Hypothalamus (tissue), 51 donors: ENCODE results near the gene MTMR4.
"Not testable (repeated sequence)": the region's sequence is repeated elsewhere in the genome, so short reads cannot be mapped to it uniquely, and the experiment has no call there.

ENCODE experiments used
- DNase-seq, 51 donors: peaks; one replicate each; lab custom pipeline; 2025; lab: John Stamatoyannopoulos, UW

The MTMR4 gene

DNA sequence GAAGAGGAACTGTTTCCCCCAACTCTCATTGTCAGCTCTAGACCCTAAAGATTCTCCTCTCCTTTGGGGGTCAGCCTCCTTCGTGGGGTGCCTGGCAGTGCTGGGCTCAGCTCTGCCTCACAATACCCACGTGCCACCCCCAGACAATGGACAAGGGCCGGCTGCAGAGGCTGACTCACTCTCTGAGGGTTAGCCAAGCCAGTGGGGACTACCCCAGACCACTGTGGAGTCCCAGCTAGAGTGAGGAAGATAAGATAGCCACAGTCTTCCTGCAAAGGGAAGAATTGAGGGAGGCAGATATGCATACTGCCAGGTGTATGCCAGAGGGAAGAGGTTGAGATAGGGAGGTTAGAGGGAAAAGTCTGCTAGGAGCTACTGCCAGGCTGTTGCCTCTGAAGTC, 13.5 kb upstream of the MTMR4 start:
- DNase-seq = peak in 46 of 51 donors; percentile 11 to 92 (median 75)

DNA sequence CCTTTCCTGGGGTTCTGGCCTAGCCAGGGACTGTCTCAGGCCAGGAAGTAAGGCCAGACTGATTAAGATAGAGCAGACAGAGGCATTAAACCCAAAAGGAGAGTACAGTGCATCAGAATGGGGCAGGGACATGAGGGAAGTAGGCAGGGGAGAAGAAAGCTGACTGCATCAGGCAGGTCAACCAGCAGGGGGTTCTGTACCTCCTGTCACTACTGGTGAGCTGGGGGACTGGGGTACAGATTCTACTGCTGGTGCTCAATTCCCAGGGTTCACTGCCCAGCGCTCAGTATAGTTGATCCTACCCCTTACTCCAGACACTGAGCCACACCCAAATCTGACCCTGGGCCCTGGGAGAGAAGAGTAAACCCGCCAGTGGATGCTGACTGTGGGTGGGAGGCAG, 12.9 kb upstream of the MTMR4 start:
- peak in 7 of 51 donors; percentile 17 to 76 (median 44) for DNase-seq

DNA sequence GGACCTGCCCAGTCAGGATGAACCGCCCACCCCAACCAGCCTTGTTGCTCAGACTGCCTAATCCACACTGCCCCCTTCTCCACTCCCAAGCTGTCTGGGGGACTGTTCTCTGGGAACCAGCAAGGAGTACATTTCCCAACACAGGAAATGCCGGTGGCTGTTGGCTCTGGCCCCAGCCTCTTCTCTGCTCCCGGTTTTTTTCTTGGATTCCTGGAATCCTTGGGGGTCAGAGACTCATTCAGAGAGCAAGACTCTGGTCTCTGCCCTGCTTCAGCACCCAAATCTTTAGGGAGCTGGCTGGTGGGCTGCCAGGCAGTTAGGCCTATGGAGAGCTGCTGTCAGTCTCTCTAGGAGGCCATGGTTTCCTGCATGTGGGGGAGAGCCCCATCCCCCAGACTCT, 10.8 kb upstream of the MTMR4 start:
- no peak for DNase-seq

DNA sequence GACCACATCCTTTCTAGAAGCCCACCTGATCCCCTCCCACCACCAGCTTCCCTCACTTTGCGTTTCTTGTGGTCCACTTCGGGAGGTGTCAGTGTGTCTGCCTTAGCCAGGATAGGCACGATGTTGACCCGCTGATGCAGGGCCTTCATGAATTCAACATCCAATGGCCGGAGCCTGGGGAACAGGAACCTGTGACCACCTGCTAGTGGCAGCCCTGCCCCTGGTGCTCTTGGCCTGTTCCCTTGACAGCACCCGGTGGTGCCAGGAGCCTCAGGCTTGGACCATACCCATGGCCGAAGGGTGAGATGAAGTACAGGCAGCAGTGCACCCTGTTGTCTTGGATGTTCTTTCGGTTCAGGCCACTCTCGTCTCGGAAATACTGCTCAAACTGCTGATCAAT, 7.2 kb upstream of the MTMR4 start:
- no peak for DNase-seq

DNA sequence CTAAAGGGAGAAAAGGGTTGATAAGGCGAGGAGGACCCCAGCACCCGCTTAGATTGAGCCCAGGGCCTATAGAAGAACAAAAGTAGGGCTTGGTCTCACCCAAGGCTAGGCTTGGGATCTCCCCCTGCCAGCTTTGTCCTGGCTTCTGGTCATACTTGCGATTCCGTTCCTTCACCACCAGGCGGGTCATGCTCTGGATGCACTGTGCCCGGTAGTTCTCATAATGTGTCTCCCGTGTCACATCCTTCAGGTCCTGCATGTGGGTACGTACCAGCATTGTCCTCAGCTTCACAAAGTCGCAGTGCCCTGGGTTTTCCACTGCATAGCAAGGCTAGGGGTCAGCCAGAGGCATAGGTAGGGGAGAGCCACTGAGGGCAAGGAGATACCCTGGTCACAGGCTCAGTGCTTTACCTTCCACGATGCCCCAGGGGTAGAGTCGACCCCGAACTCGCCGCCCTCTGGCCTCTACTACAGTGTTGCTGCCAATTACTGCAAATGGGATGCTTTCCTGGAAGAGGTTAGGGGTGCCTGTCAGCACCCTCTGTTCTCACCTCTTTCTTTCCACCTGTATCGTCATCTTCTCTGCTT, 6.5 kb upstream of the MTMR4 start:
- peak in 6 of 51 donors; percentile 19 to 36 (median 28) for DNase-seq

DNA sequence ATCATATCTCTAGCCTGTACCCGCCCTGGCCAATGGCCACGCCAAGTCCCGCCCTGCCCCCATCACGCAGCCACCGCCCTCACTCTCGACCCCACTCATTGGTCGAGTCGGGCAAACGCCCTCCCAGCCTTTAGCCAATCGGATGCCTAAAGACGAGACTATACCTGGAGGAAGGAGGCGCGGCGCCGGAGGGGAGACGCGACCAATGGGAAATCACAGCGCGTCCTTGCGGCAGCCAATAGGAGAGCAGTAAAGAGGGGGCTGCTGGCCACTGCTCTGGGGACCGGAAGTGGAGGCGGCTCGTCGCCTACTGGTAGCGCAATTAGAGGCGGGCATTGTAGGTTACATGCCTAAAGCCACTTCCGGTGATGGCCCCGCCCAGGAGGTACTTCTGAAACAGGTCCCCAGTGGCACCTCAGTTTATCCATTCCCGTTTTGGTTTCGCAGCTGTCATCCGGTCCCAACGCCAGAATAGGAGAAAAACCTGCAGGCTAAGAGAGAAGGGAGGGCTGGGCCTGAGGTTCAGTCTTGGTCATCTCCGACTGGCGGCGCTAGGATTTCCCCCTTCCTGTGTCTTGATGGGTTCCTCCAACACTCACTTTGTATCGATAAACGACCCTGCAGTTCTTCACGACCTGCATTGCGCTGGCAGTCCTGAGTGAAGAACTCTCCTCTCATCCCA, 3.6 kb upstream of the MTMR4 start:
- peak; percentile 94 to 100 (median 99) for DNase-seq

DNA sequence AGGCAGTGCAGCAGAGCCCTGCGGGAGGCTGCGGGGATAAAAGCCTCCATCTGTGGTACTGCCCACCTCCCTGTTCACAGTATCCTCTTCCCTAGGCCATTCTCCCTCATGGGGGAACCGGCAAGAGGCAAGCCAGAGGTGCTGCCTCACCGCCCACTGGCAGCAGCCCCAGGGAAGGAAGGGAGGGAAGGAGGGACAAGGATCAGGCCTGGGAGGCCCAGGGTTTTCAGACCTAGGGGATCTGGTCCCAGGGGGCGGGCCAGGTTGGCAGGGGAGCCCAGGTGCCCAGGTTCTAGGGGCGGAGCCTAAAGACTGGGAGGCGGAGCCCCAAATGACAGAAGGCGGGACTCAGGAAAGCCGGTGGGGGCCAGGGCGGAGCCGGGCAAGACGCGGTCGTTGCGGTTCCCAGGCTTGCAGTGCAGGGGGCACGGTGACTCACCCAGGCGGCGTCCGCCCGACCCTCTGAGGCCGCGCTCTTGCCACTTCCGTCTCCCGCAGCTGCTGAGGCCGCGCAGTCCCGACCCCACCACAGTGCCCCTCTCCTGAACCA, 3.0 kb upstream of the MTMR4 start:
- peak in 1 of 51 donors; percentile 63 for DNase-seq

DNA sequence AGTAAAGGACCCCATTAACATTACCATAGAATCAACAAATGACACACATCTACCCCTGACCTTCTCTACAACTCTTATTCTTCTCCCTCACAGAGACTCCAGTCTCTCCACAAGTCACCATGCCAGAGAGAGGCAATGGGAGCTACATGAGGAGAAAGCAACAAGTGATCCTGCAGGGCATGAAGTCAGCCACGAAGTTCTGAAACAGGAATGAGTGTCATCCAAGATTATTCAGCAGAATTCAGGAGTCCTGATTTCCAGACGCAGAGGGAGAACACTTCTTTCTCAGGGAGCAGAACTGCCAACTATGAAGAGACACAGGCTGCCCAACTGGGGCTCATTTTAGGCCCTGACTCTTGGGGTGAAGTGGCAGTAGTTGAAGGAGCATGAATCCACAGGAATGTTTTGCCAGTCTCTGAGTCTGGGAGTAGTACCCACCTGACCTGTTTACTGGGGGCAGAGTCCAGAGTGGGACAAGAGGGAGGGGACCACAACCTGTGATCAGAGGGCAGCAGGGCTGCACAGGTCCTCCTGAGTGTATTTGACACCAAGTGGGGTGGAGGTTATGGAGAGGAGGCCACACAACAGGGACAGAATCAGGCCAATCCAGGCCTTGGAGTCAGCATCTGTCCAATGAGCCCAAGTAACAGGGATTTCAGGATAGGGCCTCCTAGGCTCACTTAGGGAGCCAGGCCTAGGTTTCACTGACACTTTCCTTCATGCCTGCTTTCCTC, 2.4 kb upstream of the MTMR4 start:
- DNase-seq = no peak

DNA sequence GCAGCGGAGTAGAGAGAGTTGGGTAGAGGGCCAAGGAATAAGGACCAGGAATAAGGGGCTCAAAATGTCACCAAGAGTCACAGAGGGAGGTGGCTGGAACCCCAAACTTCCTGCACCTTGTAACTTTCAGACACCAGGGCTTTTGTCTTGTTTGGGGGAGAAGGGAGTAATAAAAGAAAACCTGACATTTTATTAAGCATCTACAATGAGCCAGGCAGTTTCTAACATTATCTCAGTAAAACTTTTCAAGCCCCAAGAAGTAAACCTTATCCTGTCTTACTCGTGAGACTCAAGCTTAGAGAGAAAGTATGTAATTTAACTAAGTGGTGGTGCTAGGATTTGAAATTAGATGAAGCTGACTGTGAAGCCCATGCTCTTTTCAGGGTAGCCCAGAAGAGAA, 848 bp upstream of the MTMR4 start:
- no peak for DNase-seq

DNA sequence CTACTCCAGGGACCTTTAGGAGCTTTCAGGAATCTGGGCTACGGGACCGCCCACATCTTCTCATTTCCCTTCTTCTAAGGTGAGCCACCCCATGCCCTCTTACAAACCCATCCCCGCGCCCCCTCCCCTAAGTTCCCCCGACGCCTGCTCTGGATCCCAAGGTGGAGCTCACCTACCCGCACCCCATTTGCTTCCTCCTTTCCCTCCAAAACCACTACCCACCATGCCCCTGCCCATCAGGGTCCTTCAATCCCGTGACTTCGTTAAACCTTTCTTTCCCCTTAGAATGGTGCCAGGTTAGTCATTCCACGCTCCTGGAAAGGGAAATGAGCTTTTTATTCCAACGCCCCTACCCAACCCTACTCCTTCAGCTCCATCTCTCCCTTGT, 326 bp upstream of the MTMR4 start:
- no peak for DNase-seq

DNA sequence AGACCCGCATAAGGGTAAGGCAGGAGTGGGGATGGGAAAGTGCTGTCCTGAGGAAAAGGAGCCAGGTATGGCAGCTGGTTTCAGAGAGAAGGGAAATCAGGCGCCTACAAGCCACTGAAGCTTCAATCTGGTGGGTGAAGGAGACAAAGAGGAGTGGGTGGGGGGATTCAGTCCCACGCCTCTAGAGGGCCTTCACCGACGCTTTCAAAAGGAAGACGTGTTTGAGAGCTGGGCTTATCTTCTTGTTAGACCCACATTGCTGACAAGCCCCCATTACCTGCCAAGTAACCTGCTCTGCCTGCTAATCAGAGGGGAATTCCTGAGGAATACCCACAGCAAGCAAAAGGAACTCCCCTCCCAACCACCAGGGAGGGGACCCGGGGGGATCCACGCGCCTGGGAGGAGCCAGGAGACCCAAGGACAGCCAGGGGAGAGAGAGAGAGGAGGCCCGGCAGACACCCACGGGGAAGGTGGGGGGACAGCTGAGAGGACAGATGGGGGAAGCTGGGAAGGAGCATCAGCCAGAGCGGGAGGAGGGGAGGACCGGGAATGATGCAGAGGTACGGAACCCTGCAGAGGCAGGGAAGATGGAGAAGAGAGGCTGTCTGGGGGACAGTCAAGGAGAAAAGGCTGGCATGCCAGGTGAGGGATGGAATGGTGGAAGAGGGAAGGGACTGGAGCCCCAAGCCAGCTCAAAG, 1.0 kb downstream of the MTMR4 start:
- DNase-seq = peak in 1 of 51 donors; percentile 71

DNA sequence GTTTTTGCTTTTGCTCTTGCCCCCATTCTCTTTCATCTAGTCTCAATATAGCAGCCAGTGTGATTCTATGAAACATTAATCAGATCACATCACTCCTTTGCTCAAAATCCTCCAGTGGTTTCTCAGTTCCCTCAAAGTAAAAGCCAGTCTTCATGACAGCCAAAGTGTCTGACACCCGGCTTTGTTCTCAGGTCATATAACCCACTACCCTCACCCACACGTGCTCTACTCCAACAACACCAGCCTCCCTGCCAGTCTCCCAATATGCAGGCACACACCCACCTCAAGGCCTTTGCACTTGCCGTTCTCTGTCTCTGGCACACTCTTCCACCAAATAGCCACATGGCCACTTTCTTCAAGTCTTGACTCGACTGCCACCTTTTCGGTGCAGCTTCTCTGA, 4.4 kb downstream of the MTMR4 start:
- DNase-seq = no peak

DNA sequence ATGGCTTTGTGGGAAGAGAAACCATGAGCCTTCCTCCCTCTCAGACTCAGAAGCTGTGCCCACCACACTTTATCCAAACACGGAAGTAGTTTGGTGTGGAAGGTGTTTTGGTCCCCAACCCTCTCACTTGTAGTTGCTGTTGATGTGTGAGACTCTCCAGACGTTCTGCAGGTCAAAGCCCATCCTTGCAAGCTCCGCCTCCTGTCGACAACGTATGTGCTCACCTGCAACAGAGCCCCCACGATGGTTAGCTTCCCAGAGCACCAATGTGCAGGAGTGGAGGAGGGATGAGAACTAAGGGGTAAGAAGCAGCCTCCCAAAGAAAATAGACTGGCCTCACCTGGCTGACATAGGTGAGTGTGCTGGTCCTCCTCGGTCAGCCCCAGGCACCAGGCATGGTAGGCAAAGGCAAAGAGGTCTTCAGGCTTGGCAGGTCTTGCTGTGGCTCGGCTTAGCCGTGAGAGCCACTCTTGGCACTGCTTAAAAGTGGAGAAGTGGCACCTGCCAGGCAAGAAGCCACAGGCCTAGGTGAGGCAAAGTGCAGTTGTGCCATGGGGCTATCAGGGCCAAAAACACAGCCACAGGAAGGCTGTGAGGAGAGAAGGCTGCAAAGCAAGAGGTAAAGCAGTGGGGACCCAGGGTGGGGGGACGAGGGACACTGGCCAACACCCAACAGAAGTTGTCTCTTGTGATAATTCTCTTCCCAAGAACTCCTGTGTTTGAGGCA, 5.9 kb downstream of the MTMR4 start:
- no peak for DNase-seq

DNA sequence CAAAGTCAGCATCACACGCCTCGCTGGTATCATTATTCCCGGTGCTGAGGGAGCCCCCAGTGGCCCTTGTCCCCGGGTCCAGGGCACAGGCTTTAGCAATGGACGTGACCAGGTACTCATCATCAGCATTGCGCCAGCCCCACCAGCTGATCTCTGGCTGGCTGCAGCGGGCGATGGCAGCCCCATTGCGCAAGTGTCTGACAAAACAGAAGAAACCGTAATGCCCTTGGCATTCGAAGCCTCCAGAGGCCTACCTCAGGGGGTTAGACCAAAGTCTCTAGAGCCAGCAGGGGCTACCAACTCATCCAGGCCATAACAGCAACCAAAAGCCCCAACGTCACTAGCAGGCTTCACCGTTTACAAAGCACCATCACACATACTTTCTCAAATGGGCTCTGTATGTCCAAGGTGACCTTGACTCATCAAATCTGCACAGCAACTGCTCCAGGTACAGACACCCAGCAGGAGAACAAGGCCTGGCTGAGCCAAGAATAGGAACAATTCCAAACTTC, 7.3 kb downstream of the MTMR4 start:
- DNase-seq = no peak

DNA sequence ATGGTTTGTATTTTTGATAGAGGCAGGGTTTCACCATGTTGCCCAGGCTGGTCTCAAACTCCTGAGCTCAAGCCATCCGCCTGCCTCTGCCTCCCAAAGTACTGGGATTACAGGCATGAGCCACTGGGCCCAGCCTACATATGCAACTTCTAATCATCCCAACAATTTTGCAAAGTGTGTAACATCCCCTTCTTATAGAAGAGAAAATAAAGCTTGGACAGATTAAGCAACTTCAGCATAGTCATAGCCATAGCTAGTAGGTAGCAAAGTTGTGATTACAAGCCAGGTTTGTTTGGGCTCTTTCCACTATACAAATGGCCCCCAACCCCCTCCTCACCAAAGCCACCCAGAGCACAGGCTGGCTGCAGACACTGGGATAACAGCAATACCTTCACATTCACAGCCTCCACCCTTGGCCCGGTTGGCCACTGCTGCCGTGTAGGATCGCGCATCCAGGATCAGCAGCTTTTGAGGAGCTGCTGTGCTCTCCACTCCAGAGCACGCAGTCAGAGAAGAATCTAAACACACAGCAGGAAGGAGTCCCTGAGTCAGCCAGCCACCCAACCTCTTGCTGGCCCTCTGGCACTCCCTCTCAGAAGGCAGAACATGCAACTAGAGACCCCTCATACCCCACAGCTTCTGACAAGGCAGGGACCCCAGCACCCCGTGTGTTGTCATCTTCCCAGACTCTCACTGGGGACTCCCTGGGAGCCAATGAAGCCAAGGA, 7.9 kb downstream of the MTMR4 start:
- DNase-seq = no peak

DNA sequence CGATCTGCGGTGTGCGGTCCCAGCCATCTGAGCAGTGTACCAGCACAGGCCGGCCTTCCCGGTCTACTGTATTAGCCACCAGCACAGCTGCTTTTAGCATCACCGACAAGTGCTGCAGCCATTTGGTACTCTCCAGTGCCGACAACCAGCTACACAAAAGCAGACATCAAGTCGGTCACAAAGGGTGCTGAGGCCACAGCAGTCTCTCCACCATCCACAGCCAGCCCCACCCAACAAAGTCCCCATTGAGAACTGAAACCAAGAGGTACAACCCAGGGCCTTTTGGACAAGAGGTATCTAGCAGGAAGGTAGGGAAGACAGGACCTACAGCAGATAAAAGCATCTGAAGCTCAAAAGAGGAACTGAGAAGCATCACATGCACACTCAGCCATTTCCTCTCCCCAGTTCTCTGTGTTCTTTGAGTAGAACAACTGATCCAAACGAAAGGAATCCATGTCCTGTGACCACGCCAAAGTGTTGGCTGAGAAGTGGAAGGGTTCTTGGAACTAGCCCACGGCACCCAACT, 9.5 kb downstream of the MTMR4 start:
- DNase-seq = no peak

DNA sequence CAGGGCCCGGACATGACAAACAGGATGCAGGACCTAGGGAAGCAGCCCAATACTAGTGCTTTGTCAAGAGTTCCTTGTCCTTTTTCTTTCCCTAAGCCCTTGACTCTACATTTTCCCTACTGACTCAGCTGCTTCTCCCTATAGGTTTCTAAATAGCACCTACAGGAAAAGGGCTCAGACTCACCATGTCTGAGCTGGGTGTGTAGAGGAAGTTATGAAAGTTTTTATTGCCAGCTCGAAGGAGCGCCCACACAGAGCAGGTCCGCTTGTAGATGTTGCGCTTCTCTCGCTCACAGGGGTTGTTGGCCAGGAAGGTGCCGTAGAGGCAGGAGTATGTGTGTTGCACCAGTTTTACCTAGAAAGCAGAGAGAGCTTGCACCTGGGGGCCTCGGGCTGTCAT, 10.6 kb downstream of the MTMR4 start:
- no peak for DNase-seq

DNA sequence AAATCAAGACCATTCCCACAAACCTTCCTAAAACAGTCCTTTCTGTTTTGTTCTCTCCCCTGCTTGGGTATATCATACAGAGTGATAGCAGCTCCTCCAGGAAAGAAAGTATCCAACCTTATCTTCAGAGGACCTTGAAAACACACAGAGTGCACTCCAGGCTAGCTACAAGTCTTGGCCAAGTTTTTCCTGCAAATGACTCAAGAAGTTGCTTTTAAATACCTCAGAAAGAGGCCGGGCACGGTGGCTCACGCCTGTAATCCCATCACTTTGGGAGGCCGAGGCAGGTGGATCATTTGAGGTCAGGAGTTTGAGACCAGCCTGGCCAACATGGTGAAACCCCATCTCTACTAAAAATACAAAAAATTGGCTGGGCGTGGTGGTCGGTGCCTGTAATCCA, 11.3 kb downstream of the MTMR4 start:
- DNase-seq = not testable (repeated sequence)

DNA sequence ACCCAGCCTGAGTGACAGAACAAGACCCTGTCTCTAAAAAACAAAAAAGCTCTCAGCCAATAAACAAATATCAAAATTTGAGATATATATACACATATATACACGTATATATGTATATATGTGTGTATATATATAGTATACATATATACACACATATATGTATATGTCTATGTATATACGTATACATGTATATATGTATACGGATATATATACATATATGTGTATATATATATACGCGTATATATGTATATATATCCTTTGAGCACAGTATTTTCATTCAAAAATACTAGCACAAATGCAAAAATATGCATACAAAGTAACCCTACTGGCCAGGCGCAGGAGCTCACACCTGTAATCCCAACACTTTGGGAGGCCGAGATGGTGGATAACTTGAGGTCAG, 13.0 kb downstream of the MTMR4 start:
- no peak for DNase-seq
